GM12892 (cell line): ENCODE data around the gene SLC2A4.
"Not testable (repeated sequence)": the region's sequence is repeated elsewhere in the genome, so short reads cannot be mapped to it uniquely, and the experiment has no call there.

Experiments
- DNase-seq: peaks from one replicate; pipeline ENCODE4 v3.0.0; 2011; ENCODE audit not compliant: insufficient read length
- FAIRE-seq: peaks from 2 replicates; lab custom pipeline; 2011; peaks lifted over from hg19 to GRCh38; lab: Jason Lieb, UNC
- POLR2A ChIP-seq: IDR thresholded peaks from 2 replicates; pipeline ENCODE4 v1.6.1; 2011; ENCODE audit warnings: low read depth, low read length, control low read depth
- POLR2AphosphoS5 ChIP-seq: IDR thresholded peaks from 2 replicates; pipeline ENCODE4 v1.6.1; 2011; ENCODE audit warnings: low read depth, low read length, control low read depth
- TAF1 ChIP-seq: IDR thresholded peaks from 2 replicates; pipeline ENCODE4 v1.6.1; 2011; ENCODE audit warnings: low read depth, mild to moderate bottlenecking, control low read depth, low read length, borderline replicate concordance

Gene SLC2A4

DNA sequence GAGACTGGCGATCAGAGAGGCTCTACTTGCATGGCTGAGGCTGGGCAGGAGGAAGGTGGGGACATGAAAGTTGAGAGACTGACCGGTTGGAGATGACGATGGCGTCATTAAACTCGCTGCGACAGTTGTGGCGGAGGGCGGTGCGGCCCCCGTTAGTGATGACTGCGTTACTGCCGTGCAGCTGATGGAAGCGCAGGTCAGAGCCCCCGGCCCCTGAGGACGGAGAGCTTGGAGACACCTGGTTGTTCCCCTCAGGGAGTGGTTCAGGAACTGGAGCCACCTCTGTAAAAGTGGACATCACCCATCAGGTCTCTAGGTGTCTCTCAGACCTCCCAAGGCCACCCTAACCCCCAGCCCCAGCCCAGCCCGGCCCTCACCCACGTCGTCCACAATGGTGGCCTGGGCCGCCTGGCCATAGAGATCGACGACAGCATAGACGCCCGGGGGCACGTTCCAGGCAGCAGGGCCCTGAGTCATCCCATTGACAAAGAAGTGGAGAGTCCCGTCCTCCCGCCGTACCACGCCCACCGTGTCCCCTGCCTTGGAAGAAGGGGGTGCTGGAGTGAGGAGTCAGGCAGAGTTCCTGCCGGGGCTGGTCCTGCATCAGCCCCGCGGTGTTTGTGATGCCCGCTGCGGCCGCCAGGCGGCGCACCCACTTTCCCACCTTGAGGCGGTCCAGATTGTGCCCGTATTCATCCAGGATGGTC lies 42.4 kb downstream of the SLC2A4 start:
- FAIRE-seq, result peak; percentile 92
- no peak for TF ChIP-seq POLR2AphosphoS5
- TF ChIP-seq POLR2A, result no peak
- no peak for TF ChIP-seq TAF1
- peak; percentile 84 for DNase-seq

DNA sequence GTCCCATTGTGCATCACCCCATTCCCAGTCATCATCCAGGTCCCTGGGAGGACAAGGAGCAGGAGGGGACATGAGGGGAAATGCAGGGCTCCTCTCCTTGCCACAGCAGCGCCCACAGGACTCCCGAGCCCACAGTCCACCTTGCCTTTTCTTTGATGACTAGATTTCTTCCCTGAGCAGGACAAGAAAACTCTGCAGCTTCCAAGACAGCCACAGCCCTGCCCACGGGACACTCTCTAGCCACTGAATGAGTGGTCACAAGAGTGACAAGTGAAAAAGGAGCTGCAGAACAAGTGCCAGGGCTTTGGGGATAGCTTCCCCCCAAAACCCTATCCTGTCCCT lies 42.9 kb downstream of the SLC2A4 start:
- TF ChIP-seq TAF1 (no peak), POLR2A (no peak)
- DNase-seq (no peak), FAIRE-seq (no peak)

DNA sequence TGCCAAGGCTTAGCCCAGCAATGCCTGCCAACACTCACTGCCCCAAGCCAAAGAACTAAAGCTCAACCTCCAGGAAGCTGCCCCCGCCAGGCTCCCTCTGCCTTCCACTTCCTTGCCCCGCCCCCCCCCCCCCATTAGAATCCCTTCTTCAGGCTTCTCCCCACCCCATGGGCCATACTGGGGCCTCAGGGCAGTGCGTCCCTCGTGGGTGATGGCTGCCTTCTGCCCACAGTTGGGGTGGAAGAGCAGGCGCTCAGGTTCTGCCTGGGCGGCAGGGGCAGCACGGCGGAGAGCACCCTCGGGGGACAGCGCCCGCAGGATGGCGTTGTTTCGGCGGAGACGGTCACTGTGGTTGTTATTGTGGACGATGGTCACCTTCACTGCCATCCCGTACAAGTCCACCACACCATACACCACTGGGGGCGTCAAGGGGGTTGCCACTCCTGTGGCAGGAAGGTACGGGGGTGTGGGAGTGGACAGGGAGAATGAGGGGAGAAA lies 43.6 kb downstream of the SLC2A4 start:
- no peak for FAIRE-seq
- no peak for TF ChIP-seq POLR2AphosphoS5
- TF ChIP-seq POLR2A, result no peak
- TF ChIP-seq TAF1, result no peak
- peak; percentile 5 for DNase-seq

DNA sequence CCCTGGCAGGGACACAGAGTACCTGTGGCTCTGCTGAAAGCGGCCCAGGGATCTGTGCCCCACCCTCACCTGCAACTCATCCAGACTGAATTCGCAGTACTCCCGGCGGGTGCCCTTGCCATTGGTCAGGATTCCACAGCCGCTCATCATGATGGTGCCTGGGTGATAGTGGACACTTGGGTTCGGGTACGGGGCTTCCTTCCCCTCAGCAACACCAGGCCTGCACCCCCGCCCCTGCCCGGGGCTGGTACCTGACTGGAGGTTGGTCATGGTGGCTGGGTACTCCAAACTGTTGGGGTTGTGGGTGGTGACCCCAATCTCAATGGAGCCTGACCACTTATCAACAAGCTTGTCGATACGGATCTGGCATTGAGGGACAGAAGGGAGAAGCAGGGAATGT lies 44.7 kb downstream of the SLC2A4 start:
- FAIRE-seq, result no peak
- DNase-seq, result no peak
- TF ChIP-seq POLR2A (no peak), POLR2AphosphoS5 (no peak), TAF1 (no peak)

DNA sequence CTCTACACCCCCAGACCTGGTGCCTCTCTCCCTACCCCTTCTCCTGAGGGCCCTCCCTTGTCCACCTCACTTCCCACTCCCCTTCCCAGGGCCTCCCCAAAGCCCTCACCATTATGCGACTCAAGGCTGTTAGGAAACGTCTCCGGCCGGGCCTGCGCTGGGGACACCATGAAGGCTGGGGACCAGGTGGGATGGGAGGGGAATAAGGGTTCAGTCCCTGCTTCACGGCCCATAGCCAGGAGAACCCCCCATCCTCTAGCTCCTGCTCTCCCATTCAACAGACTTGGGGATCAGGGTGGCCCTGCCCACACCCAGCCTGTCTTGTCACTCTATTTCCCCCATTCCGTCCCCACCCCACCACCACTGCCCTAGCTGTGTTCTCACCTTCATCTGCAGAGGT lies 45.5 kb downstream of the SLC2A4 start:
- TF ChIP-seq TAF1, result no peak
- TF ChIP-seq POLR2A, result no peak
- no peak for TF ChIP-seq POLR2AphosphoS5
- DNase-seq, result no peak
- no peak for FAIRE-seq

DNA sequence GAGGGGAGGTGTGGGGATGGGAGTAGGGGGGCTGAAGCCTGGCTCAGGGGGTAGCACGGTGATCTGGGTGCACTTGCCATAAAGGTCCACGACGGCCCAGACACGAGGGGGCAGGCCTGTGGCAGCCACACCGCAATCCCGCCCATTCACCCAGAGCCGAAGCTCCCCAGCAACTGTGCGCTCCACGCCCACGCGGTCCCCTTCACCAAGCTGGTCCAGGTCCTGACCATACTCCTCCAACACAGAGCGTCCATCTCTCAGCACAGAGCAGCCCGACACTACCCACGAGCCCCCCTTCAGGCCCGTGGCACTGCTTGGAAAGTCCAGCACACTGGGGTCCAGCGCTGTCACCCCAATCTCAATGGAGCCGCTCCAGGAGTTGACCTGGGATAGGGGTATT lies 46.0 kb downstream of the SLC2A4 start:
- TF ChIP-seq TAF1 (no peak), POLR2AphosphoS5 (no peak), POLR2A (no peak)
- no peak for DNase-seq
- no peak for FAIRE-seq

DNA sequence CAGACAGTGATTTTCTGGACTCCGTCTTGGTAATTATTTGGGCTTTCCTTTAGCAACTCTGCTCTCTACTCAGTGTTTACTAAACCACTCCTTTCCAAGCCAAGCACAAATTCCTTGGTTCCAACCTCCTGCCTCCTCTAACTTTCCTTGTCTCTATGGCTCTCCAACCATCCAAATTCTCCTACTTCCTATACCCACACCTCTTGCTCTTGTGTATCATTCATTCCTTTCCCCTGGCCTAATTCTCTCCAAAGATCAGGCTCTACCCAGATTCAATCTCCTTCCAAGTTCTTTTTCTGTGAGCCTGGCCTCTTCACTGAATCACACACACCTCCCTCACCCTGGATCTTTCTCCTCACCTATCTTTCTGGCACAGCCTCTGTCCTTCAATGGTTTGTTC lies 46.5 kb downstream of the SLC2A4 start:
- TF ChIP-seq POLR2AphosphoS5 (no peak), TAF1 (no peak), POLR2A (no peak)
- DNase-seq (no peak), FAIRE-seq (no peak)

DNA sequence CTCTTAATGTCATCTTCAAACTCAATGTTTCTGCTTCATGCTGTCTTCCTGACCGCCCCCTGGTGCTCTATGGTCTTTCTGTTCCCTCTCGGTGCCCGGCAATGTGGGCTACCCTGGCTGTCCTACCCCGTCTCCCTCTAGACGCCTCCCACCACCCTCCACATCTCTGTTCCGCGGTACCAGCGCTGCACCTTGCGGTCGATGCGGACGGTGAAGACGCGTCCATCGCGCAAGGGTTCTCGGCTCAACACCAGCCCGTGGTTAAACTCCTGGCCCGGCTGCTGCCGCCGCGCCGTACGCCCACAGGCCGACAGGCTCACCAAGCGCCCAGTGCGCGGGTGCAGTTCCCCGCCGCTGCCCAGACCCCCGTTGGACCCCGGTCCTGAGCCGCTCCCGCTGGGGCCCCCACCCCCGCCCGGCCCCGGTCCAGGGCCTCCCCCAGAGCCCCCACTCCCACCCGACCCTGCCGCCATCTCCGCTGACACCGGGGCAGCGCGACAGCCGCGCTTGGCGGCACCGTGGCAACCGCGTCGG lies 47.4 kb downstream of the SLC2A4 start, which contains the start of gene NEURL4:
TSS of gene NEURL4 (minus strand) at position 496 of the 534 bp plus-strand sequence. CDS start at position 473, 23 bp downstream.
- FAIRE-seq (no peak), DNase-seq (no peak)
- TF ChIP-seq POLR2A (no peak), POLR2AphosphoS5 (no peak), TAF1 (no peak)

DNA sequence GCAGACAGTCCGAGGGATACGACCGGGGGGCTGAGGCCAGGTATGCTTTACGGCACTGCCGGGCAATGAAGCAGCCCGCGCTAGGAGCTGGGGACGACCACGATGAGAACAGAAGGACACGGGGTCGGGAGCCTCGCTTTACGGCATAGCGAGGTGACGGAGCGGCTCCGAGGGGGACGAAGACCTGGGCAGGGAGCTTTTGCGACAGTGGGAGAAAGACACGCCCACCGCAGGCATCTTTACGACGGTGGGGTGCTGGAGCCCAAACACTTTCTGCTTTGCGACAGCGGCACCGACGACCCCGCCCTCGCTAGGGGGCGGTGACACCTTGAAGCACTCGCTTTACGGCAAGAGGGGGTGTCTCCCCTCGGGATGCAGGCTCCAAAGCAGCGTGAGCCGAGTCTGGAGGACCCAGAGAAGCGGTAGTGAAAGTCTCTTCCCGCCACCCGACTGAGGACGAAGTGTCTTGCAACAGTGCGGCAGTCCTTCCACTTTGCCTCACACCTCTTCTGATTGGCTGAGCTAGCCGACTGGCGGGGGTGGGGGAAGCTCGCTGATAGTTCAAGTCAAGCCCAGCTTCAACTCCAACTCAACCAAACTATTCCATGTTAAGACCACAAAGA lies 48.0 kb downstream of the SLC2A4 start:
- TF ChIP-seq POLR2AphosphoS5 (peak; percentile 75), TAF1 (no peak; the same call in 1 of the 2 replicates), POLR2A (peak; percentile 86)
- FAIRE-seq (peak; percentile 100), DNase-seq (peak; percentile 99)

DNA sequence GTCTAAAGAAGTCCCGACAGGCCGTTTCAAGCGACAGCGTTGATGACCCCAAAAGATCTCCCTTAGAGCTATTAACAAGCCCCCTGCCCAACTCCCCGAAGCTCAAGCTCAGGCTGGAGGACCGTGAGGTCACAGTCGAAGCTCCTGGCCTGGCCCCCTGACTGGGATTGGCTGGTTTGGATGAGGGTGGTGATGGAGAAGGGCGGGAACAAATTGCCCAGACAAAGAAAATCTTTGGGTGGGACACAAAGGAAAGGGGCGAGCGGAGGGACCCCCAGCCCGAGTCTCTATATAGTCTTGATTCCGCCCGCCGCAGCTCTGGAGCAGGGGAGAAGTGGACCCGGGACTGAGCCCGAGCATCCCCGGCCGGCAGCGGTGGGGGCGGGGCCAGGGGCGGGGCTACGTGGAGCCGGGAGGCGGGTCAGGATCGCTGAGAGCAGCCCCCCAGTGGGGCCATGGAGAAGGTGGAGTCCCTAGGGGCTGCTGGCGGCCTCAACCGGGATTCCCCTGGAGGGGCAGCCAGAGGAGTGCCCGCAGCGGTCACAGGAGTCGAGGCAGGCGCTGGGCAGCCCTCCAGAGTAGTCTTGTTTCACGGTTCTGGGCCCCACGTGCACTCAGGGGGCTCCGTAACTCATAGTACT lies 48.6 kb downstream of the SLC2A4 start:
- FAIRE-seq (no peak), DNase-seq (peak; percentile 89)
- TF ChIP-seq POLR2A, result no peak
- no peak for TF ChIP-seq POLR2AphosphoS5
- TF ChIP-seq TAF1, result no peak

DNA sequence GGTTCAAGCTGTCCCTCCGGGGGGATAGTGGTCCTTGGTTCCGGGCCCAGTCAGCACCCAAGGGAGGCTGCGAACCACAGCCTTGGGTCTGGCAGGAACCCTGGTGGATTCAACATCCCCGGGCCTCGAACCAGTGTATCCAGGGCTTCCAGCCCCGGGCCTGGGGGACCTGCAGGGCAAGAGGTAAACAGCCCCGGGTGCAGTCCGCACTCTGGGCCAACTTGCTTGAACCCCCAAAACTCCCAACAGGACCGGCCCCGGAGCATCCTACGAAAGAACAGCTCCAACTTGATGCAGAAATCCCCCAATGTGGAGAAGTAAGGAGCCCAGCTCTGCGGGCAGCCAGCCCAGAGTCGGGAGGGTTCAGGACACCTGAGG lies 49.1 kb downstream of the SLC2A4 start:
- FAIRE-seq, result no peak
- TF ChIP-seq POLR2A, result no peak
- TF ChIP-seq POLR2AphosphoS5, result no peak
- no peak for TF ChIP-seq TAF1
- DNase-seq, result no peak

DNA sequence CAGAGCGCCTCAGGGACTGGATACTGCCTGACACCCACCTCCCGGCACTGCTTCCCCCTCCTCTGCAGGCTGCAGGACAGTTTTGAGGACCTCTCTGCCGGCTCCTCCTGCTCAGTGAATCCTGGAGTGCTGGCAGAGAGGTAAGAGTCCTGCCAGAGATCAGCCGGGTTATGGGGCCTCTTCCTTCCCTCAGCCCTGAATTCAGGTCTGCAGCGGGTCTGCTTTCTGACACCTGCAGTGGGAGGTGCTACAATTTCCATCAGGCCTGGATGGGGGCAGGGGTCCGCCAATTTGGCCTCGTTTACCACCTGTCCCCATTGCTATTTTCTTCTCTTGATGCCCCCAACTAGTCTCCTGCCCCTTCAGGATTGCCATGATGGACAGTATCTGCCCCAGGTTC lies 50.6 kb downstream of the SLC2A4 start:
- FAIRE-seq, result no peak
- DNase-seq, result no peak
- no peak for TF ChIP-seq POLR2AphosphoS5
- TF ChIP-seq TAF1, result no peak
- no peak for TF ChIP-seq POLR2A

DNA sequence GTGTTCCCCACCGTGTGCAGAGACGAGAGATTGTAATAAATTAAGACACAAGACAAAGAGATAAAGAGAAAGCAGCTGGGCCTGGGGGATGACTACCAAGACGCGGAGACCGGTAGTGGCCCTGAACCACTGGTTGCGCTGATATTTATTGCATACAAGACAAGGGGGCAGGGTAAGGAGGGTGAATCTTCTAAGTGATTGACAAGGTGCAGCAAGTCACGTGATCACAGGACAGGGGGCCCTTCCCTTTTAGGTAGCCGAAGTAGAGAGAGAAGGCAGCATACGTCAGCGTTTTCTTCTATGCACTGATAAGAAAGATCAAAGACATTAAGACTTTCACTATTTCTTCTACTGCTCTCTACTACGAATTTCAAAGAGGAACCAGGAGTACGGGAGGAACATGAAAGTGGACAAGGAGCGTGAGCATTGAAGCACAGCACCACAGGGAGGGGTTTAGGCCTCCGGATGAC lies 51.1 kb downstream of the SLC2A4 start:
- TF ChIP-seq POLR2A, result peak; percentile 65; the same call in 1 of the 2 replicates
- DNase-seq, result not testable (repeated sequence)

More for the DNA sequence above, 51.1 kb downstream of the SLC2A4 start:
- FAIRE-seq, result peak; percentile 83
